GM12892 (cell line): ENCODE data around the gene DCTN4.

Source experiments
- POLR2A ChIP-seq: IDR thresholded peaks from 2 replicates; pipeline ENCODE4 v1.6.1; 2011; ENCODE audit warnings: low read depth, low read length, control low read depth
- TAF1 ChIP-seq: IDR thresholded peaks from 2 replicates; pipeline ENCODE4 v1.6.1; 2011; ENCODE audit warnings: low read depth, mild to moderate bottlenecking, control low read depth, low read length, borderline replicate concordance

- TF ChIP-seq POLR2A (no peak), TAF1 (no peak)
Observed at GRCh38 chr5:150786876-150787275, 28.1 kb upstream of the DCTN4 start.
